GM12865 (cell line): ENCODE results near the gene NSUN4.

Experiments used
- DNase-seq: peaks from one replicate; pipeline ENCODE4 v3.0.0; 2010; ENCODE audit warnings: low read depth
- H3K4me3 ChIP-seq: 2 replicates; pipeline ENCODE4 v1.5.1; 2011; ENCODE audit warnings: mild to moderate bottlenecking, low read depth, low read length, control low read depth
- CTCF ChIP-seq: IDR thresholded peaks from 2 replicates; pipeline ENCODE4 v1.5.1; 2011; ENCODE audit warnings: low read length, control low read depth, low read depth, inconsistent platforms; ENCODE audit not compliant: insufficient read depth; ENCODE audit errors: missing control alignments

Gene NSUN4

GRCh38 chr1:46399307-46399706 is 58.7 kb downstream of the NSUN4 start:
- DNase-seq: no peak
- no peak overlapping the region for H3K4me3 ChIP-seq
- TF ChIP-seq CTCF: no peak

GRCh38 chr1:46400421-46400820 is 59.8 kb downstream of the NSUN4 start:
- DNase-seq: no peak
- no peak overlapping the region for H3K4me3 ChIP-seq
- no peak for TF ChIP-seq CTCF

- H3K4me3 ChIP-seq: no peak overlapping the region
- no peak for DNase-seq
- TF ChIP-seq CTCF: no peak
Measured at GRCh38 chr1:46401154-46401913, 60.7 kb downstream of the NSUN4 start.

GRCh38 chr1:46401964-46402626 is 61.5 kb downstream of the NSUN4 start:
- TF ChIP-seq CTCF: no peak
- no peak overlapping the region for H3K4me3 ChIP-seq
- DNase-seq: no peak

GRCh38 chr1:46403916-46404315 is 63.3 kb downstream of the NSUN4 start:
- TF ChIP-seq CTCF: no peak
- H3K4me3 ChIP-seq: no peak overlapping the region
- no peak for DNase-seq

GRCh38 chr1:46404482-46405196 is 64.0 kb downstream of the NSUN4 start:
- no peak for DNase-seq
- TF ChIP-seq CTCF: no peak
- no peak overlapping the region for H3K4me3 ChIP-seq
